ENCODE results near the gene CD44. TPM values are rescaled to one million over a fixed set of nuclear protein-coding genes. Genes with fewer than 3 reads are reported as not detected.

CD44 gene
- total and polyA plus RNA-seq, 2 donors (not counting 1 experiment from before 2014, with no cell fraction given) = 660 to 980 TPM

- no peaks in the 10 kb centered on the region for H3K9me3 ChIP-seq (ENCODE audit: control insufficient read depth, insufficient read depth, low read depth, low read length)
- peaks cover 26% of the 10 kb centered on the region for H3K36me3 ChIP-seq (ENCODE audit: control insufficient read depth, insufficient read depth, low read length)
- H3K4me2 ChIP-seq (ENCODE audit: extremely low read depth, insufficient read depth, low read length) = no peak overlapping the region
- H3K27ac ChIP-seq (ENCODE audit: insufficient read depth, low read length) = peak overlapping the region; percentile 21
- H3K27me3 ChIP-seq (ENCODE audit: control insufficient read depth, insufficient read depth, low read length) = no peaks in the 10 kb centered on the region
- H3K79me2 ChIP-seq (ENCODE audit: control insufficient read depth, insufficient read depth, low read length) = peaks cover 13% of the 10 kb centered on the region
- H3K9ac ChIP-seq (ENCODE audit: insufficient read depth, low read length) = no peak overlapping the region
- TF ChIP-seq CTCF (conservative IDR thresholded peaks at IDR 0.05 in 1 of 2, IDR thresholded peaks at IDR 0.05 in 1 of 2; ENCODE audit: low read depth in 1 of 2, low read length in 2 of 2) (no peak), EZH2 (IDR thresholded peaks at IDR 0.05; ENCODE audit: low read length, missing control alignments) (no peak)
- H4K20me1 ChIP-seq (ENCODE audit: control insufficient read depth, extremely low read depth, insufficient read depth, low read length) = no peaks in the 10 kb centered on the region
- DNase-seq (ENCODE audit: low read depth in 2 of 2) = peak; percentile 70 to 75
- peaks cover 41% of the 10 kb centered on the region for H3K4me1 ChIP-seq (ENCODE audit: control insufficient read depth, extremely low read depth, insufficient read depth, low read length)
- no peak overlapping the region for H3K4me3 ChIP-seq (replicated peaks in 1 of 4; ENCODE audit: control extremely low read depth in 1 of 4, insufficient read depth in 1 of 4, low read depth in 3 of 4, low read length in 4 of 4)
- H2AFZ ChIP-seq (ENCODE audit: low read length) = no peak overlapping the region
These were observed 80.0 kb downstream of the CD44 start for GRCh38 chr11:35218956-35219355.

GRCh38 chr11:35223371-35223796 is 84.4 kb downstream of the CD44 start:
- no peak overlapping the region for H3K4me2 ChIP-seq (ENCODE audit: extremely low read depth, insufficient read depth, low read length)
- H3K9me3 ChIP-seq (ENCODE audit: control insufficient read depth, insufficient read depth, low read depth, low read length) = no peaks in the 10 kb centered on the region
- H3K36me3 ChIP-seq (ENCODE audit: control insufficient read depth, insufficient read depth, low read length) = peaks cover 26% of the 10 kb centered on the region
- H4K20me1 ChIP-seq (ENCODE audit: control insufficient read depth, extremely low read depth, insufficient read depth, low read length) = no peaks in the 10 kb centered on the region
- no peaks in the 10 kb centered on the region for H3K27me3 ChIP-seq (ENCODE audit: control insufficient read depth, insufficient read depth, low read length)
- H3K4me3 ChIP-seq (replicated peaks in 1 of 4; ENCODE audit: control extremely low read depth in 1 of 4, insufficient read depth in 1 of 4, low read depth in 3 of 4, low read length in 4 of 4) = no peak overlapping the region
- peak; percentile 67 to 82 for DNase-seq (ENCODE audit: low read depth in 2 of 2)
- peak overlapping the region; percentile 71 for H3K27ac ChIP-seq (ENCODE audit: insufficient read depth, low read length)
- no peak overlapping the region for H3K9ac ChIP-seq (ENCODE audit: insufficient read depth, low read length)
- H3K79me2 ChIP-seq (ENCODE audit: control insufficient read depth, insufficient read depth, low read length) = no peaks in the 10 kb centered on the region
- no peak overlapping the region for H2AFZ ChIP-seq (ENCODE audit: low read length)
- peaks cover 17% of the 10 kb centered on the region for H3K4me1 ChIP-seq (ENCODE audit: control insufficient read depth, extremely low read depth, insufficient read depth, low read length)
- TF ChIP-seq CTCF (conservative IDR thresholded peaks at IDR 0.05 in 1 of 2, IDR thresholded peaks at IDR 0.05 in 1 of 2; ENCODE audit: low read depth in 1 of 2, low read length in 2 of 2) = no peak
- TF ChIP-seq EZH2 (IDR thresholded peaks at IDR 0.05; ENCODE audit: low read length, missing control alignments) = no peak

GRCh38 chr11:35223991-35224390 is 85.0 kb downstream of the CD44 start:
- H3K9me3 ChIP-seq (ENCODE audit: control insufficient read depth, insufficient read depth, low read depth, low read length) = no peaks in the 10 kb centered on the region
- no peak for DNase-seq (ENCODE audit: low read depth in 2 of 2)
- H3K79me2 ChIP-seq (ENCODE audit: control insufficient read depth, insufficient read depth, low read length) = no peaks in the 10 kb centered on the region
- H3K36me3 ChIP-seq (ENCODE audit: control insufficient read depth, insufficient read depth, low read length) = peaks cover 27% of the 10 kb centered on the region
- H3K4me1 ChIP-seq (ENCODE audit: control insufficient read depth, extremely low read depth, insufficient read depth, low read length) = peaks cover 11% of the 10 kb centered on the region
- H3K9ac ChIP-seq (ENCODE audit: insufficient read depth, low read length) = no peak overlapping the region
- no peak overlapping the region for H3K4me2 ChIP-seq (ENCODE audit: extremely low read depth, insufficient read depth, low read length)
- no peak overlapping the region for H3K4me3 ChIP-seq (replicated peaks in 1 of 4; ENCODE audit: control extremely low read depth in 1 of 4, insufficient read depth in 1 of 4, low read depth in 3 of 4, low read length in 4 of 4)
- no peak for TF ChIP-seq CTCF (conservative IDR thresholded peaks at IDR 0.05 in 1 of 2, IDR thresholded peaks at IDR 0.05 in 1 of 2; ENCODE audit: low read depth in 1 of 2, low read length in 2 of 2)
- TF ChIP-seq EZH2 (IDR thresholded peaks at IDR 0.05; ENCODE audit: low read length, missing control alignments) = no peak
- H4K20me1 ChIP-seq (ENCODE audit: control insufficient read depth, extremely low read depth, insufficient read depth, low read length) = no peaks in the 10 kb centered on the region
- H3K27ac ChIP-seq (ENCODE audit: insufficient read depth, low read length) = peak overlapping the region; percentile 71
- no peaks in the 10 kb centered on the region for H3K27me3 ChIP-seq (ENCODE audit: control insufficient read depth, insufficient read depth, low read length)
- no peak overlapping the region for H2AFZ ChIP-seq (ENCODE audit: low read length)
